WTC11 (cell line): Measurements from ENCODE around the gene C1QC. TPM values are rescaled to one million over a fixed set of nuclear protein-coding genes. Genes with fewer than 3 reads are reported as not detected.

ENCODE experiments used
- ATAC-seq: fragments of 200-7000 bp; cut with Tn5 transposase; 2 replicates; pipeline ENCODE4 v1.10.0; 2021; ENCODE audit warnings: mild to moderate bottlenecking, moderate library complexity
- CTCF ChIA-PET: fragments of 300-600 bp; sonication (Branson Sonifier 250); formaldehyde crosslinking; loops from one replicate; lab custom pipeline; 2021; ENCODE audit warnings: antibody characterized with exemption; lab: Charles Lee
- POLR2A ChIA-PET: fragments of 350-600 bp; sonication (Branson Sonifier 250); formaldehyde crosslinking; loops from one replicate; lab custom pipeline; 2021; ENCODE audit warnings: antibody characterized with exemption; lab: Charles Lee
- DNase-seq: peaks from one replicate; pipeline ENCODE4 v3.0.0; 2021; ENCODE audit warnings: low spot score
- H3K27ac Mint-ChIP-seq: 2 replicates; pipeline ENCODE4 v1.8.0; 2021; ENCODE audit warnings: mixed read lengths
- H3K27me3 Mint-ChIP-seq: 2 replicates; pipeline ENCODE4 v1.8.0; 2021; ENCODE audit warnings: low read depth, mild to moderate bottlenecking, moderate library complexity, mixed read lengths
- H3K36me3 Mint-ChIP-seq: 2 replicates; pipeline ENCODE4 v1.8.0; 2021; ENCODE audit warnings: mixed read lengths
- H3K4me1 Mint-ChIP-seq: 2 replicates; pipeline ENCODE4 v1.8.0; 2022; ENCODE audit warnings: mixed read lengths
- H3K4me3 Mint-ChIP-seq: 2 replicates; pipeline ENCODE4 v1.8.0; 2021; ENCODE audit warnings: mild to moderate bottlenecking, moderate library complexity, mixed read lengths
- H3K9me3 Mint-ChIP-seq: 2 replicates; pipeline ENCODE4 v1.8.0; 2021; ENCODE audit warnings: mixed read lengths
- ATF1 ChIP-seq: sonication (generic); formaldehyde crosslinking; IDR thresholded peaks from 2 replicates; pipeline ENCODE4 v1.8.1; 2023; ENCODE audit warnings: mild to moderate bottlenecking, moderate library complexity, missing genetic modification reagents
- ELF4 ChIP-seq: sonication (generic); formaldehyde crosslinking; IDR thresholded peaks from 2 replicates; pipeline ENCODE4 v1.8.1; 2022; ENCODE audit warnings: low read depth, mild to moderate bottlenecking, moderate library complexity, missing genetic modification reagents
- EMX1 ChIP-seq: fragments of 250-450 bp; sonication (Bioruptor Pico); IDR thresholded peaks from 2 replicates; pipeline ENCODE4 v1.8.0; 2021; ENCODE audit warnings: mild to moderate bottlenecking
- ETV6 ChIP-seq: sonication (generic); formaldehyde crosslinking; IDR thresholded peaks from 2 replicates; pipeline ENCODE4 v1.8.1; 2022; ENCODE audit warnings: mild to moderate bottlenecking, missing genetic modification reagents
- FOXJ3 ChIP-seq: sonication (generic); formaldehyde crosslinking; IDR thresholded peaks from 2 replicates; pipeline ENCODE4 v1.9.0; 2021; ENCODE audit warnings: missing genetic modification reagents, mild to moderate bottlenecking, borderline replicate concordance
- FOXP1 ChIP-seq: sonication (generic); formaldehyde crosslinking; IDR thresholded peaks from 2 replicates; pipeline ENCODE4 v1.8.0; 2022; ENCODE audit warnings: missing genetic modification reagents, mild to moderate bottlenecking, moderate library complexity, borderline replicate concordance
- GABPB1 ChIP-seq: sonication (generic); formaldehyde crosslinking; IDR thresholded peaks from 2 replicates; pipeline ENCODE4 v1.8.1; 2023; ENCODE audit warnings: mild to moderate bottlenecking, missing genetic modification reagents
- GRHL2 ChIP-seq: fragments of 250-450 bp; sonication (Bioruptor Pico); IDR thresholded peaks from 2 replicates; pipeline ENCODE4 v1.8.0; 2022; ENCODE audit warnings: mild to moderate bottlenecking, moderate library complexity; ENCODE audit not compliant: insufficient replicate concordance, severe bottlenecking
- HMGA2 ChIP-seq: fragments of 250-450 bp; sonication (Bioruptor Pico); IDR thresholded peaks from 2 replicates; pipeline ENCODE4 v1.4.0; 2021; ENCODE audit warnings: mild to moderate bottlenecking, moderate library complexity
- JUN ChIP-seq: sonication (generic); formaldehyde crosslinking; IDR thresholded peaks from 2 replicates; pipeline ENCODE4 v1.8.0; 2023; ENCODE audit warnings: mild to moderate bottlenecking, missing genetic modification reagents
- KAT7 ChIP-seq: sonication (generic); formaldehyde crosslinking; IDR thresholded peaks from 2 replicates; pipeline ENCODE4 v1.8.1; 2023; ENCODE audit warnings: missing genetic modification reagents, mild to moderate bottlenecking, borderline replicate concordance
- SMAD3 ChIP-seq: sonication (generic); formaldehyde crosslinking; IDR thresholded peaks from 2 replicates; pipeline ENCODE4 v1.8.0; 2022; ENCODE audit warnings: missing genetic modification reagents, mild to moderate bottlenecking, borderline replicate concordance
- SMAD4 ChIP-seq: sonication (generic); formaldehyde crosslinking; IDR thresholded peaks from 2 replicates; pipeline ENCODE4 v1.8.0; 2022; ENCODE audit warnings: mild to moderate bottlenecking, missing genetic modification reagents
- TEAD1 ChIP-seq: sonication (generic); formaldehyde crosslinking; IDR thresholded peaks from 2 replicates; pipeline ENCODE4 v1.8.0; 2022; ENCODE audit warnings: mild to moderate bottlenecking, missing genetic modification reagents
- ZBTB21 ChIP-seq: sonication (generic); formaldehyde crosslinking; IDR thresholded peaks from 2 replicates; pipeline ENCODE4 v1.8.1; 2023; ENCODE audit warnings: mild to moderate bottlenecking, missing genetic modification reagents, borderline replicate concordance
- ZNF121 ChIP-seq: sonication (generic); formaldehyde crosslinking; IDR thresholded peaks from 2 replicates; pipeline ENCODE4 v1.8.0; 2023; ENCODE audit warnings: missing genetic modification reagents
- ZNF138 ChIP-seq: sonication (generic); formaldehyde crosslinking; conservative IDR thresholded peaks from 2 replicates; pipeline ENCODE4 v1.8.1; 2022; ENCODE audit warnings: mild to moderate bottlenecking, moderate library complexity, missing genetic modification reagents
- ZNF263 ChIP-seq: sonication (generic); formaldehyde crosslinking; IDR thresholded peaks from 2 replicates; pipeline ENCODE4 v1.8.1; 2022; ENCODE audit warnings: low read depth, mild to moderate bottlenecking, moderate library complexity, missing genetic modification reagents
- ZNF396 ChIP-seq: fragments of 250-450 bp; sonication (Bioruptor Pico); IDR thresholded peaks from 2 replicates; pipeline ENCODE4 v1.8.0; 2021; ENCODE audit warnings: mild to moderate bottlenecking, moderate library complexity, borderline replicate concordance
- total RNA-seq: library from RNA; stranded (reverse); gene quantifications from 3 replicates; pipeline ENCODE4 v1.2.3, GENCODE V29; 2021
- TF ChIP-seq, protein P1 (sequence below): sonication (generic); formaldehyde crosslinking; IDR thresholded peaks from 2 replicates; pipeline ENCODE4 v1.8.1; 2023; ENCODE audit warnings: mild to moderate bottlenecking, missing genetic modification reagents, moderate library complexity
- TF ChIP-seq, protein P2 (sequence below): sonication (generic); formaldehyde crosslinking; IDR thresholded peaks from 2 replicates; pipeline ENCODE4 v1.8.1; 2022; ENCODE audit warnings: mild to moderate bottlenecking, moderate library complexity, missing genetic modification reagents
- TF ChIP-seq, protein P3 (sequence below): fragments of 250-450 bp; sonication (Bioruptor Pico); IDR thresholded peaks from 2 replicates; pipeline ENCODE4 v1.9.0; 2021; ENCODE audit warnings: mild to moderate bottlenecking
- TF ChIP-seq, protein P4 (sequence below): sonication (generic); formaldehyde crosslinking; IDR thresholded peaks from 2 replicates; pipeline ENCODE4 v1.8.1; 2022; ENCODE audit warnings: missing genetic modification reagents, borderline replicate concordance
- TF ChIP-seq, protein P5 (sequence below): sonication (generic); formaldehyde crosslinking; IDR thresholded peaks from 2 replicates; pipeline ENCODE4 v1.8.1; 2023; ENCODE audit warnings: mild to moderate bottlenecking, missing genetic modification reagents
- TF ChIP-seq, protein P6 (sequence below): sonication (generic); formaldehyde crosslinking; IDR thresholded peaks from 2 replicates; pipeline ENCODE4 v1.8.1; 2023; ENCODE audit warnings: mild to moderate bottlenecking, missing genetic modification reagents

The C1QC gene
- total RNA-seq, 1 experiment from 2014 or later: 0.28 TPM

DNA sequence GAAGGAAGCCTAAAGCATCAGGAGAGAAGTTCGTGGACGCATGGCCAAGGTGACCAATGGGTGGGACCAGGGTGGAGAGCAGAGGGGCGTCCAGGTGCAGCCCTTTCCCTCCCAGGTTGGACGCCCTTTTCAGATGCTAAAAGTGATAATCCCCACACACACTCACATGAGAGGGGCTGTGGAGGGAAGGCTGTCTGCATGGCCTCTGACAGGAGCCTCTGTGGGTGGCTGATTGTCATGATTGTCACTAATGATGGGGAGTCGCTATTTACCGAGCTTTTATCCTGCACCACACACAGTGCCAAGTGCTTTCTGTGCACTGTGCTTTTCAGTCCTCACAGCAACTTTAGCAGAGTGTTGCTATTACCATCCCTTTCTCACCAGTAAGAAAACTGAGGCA, 34.1 kb upstream of the C1QC start:
- ATAC-seq (no peak), DNase-seq (no peak)
- Mint-ChIP-seq H3K4me3 (no peak overlapping the region), H3K27me3 (peaks cover 13% of the 10 kb centered on the region), H3K4me1 (peaks cover 8% of the 10 kb centered on the region), H3K36me3 (no peaks in the 10 kb centered on the region), H3K9me3 (no peaks in the 10 kb centered on the region), H3K27ac (no peak overlapping the region)
- CTCF ChIA-PET: no interaction called here
- TF ChIP-seq HMGA2 (CRISPR knock-in tag) (no peak), ZNF263 (CRISPR knock-in tag) (no peak), TEAD1 (CRISPR knock-in tag) (no peak)
- POLR2A ChIA-PET: no interaction called here

DNA sequence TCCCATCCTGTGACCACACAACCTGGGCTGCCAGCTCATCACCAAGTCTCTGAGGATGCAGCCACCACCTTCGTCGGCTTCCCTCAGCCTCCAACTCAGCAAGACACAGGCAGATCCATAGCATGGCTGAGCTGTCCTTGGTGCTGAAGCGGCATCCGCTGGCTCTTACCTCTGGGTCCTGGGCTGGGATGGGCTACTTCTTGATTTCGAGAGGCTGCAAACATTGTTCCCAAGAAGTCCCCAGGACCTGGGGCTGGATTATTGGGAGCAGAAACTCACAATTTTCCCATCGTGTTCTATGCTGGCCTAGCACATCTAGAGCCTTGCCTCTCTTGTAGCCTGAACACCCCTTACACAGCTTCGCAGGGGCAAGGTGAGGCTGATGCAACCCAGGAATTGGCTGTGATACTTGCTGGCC, 31.9 kb upstream of the C1QC start:
- Mint-ChIP-seq H3K27me3 (peaks cover 3% of the 10 kb centered on the region; the same call in 1 of the 2 replicates), H3K27ac (no peak overlapping the region), H3K4me1 (peaks cover 8% of the 10 kb centered on the region), H3K36me3 (no peaks in the 10 kb centered on the region), H3K9me3 (no peaks in the 10 kb centered on the region), H3K4me3 (no peak overlapping the region)
- peak; percentile 89 for DNase-seq
- ChIA-PET POLR2A (interaction anchor here (1.0 to 1.3 kb wide), 2 partner anchors 57 to 80 kb away, joined by 3 to 4 read pairs; no protein-coding TSS in a partner anchor), CTCF (interaction anchor here (0.8 to 1.9 kb wide), 4 partner anchors 30 to 261 kb away, joined by 3 to 10 read pairs (median 5); no protein-coding TSS in a partner anchor)
- ATAC-seq: peak; percentile 83
- TF ChIP-seq FOXP1: peak; percentile 97
- TF ChIP-seq, protein P1, sequence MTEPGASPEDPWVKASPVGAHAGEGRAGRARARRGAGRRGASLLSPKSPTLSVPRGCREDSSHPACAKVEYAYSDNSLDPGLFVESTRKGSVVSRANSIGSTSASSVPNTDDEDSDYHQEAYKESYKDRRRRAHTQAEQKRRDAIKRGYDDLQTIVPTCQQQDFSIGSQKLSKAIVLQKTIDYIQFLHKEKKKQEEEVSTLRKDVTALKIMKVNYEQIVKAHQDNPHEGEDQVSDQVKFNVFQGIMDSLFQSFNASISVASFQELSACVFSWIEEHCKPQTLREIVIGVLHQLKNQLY (CRISPR knock-in tag): no peak
- peak; percentile 88; the same call in 1 of the 2 replicates for TF ChIP-seq ZNF138
- no peak for TF ChIP-seq EMX1 (CRISPR knock-in tag)
- TF ChIP-seq, protein P2, sequence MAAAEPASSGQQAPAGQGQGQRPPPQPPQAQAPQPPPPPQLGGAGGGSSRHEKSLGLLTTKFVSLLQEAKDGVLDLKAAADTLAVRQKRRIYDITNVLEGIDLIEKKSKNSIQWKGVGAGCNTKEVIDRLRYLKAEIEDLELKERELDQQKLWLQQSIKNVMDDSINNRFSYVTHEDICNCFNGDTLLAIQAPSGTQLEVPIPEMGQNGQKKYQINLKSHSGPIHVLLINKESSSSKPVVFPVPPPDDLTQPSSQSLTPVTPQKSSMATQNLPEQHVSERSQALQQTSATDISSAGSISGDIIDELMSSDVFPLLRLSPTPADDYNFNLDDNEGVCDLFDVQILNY (CRISPR knock-in tag): no peak
- peak; percentile 89; the same call in 1 of the 2 replicates for TF ChIP-seq ZBTB21 (CRISPR knock-in tag)
- TF ChIP-seq, protein P3, sequence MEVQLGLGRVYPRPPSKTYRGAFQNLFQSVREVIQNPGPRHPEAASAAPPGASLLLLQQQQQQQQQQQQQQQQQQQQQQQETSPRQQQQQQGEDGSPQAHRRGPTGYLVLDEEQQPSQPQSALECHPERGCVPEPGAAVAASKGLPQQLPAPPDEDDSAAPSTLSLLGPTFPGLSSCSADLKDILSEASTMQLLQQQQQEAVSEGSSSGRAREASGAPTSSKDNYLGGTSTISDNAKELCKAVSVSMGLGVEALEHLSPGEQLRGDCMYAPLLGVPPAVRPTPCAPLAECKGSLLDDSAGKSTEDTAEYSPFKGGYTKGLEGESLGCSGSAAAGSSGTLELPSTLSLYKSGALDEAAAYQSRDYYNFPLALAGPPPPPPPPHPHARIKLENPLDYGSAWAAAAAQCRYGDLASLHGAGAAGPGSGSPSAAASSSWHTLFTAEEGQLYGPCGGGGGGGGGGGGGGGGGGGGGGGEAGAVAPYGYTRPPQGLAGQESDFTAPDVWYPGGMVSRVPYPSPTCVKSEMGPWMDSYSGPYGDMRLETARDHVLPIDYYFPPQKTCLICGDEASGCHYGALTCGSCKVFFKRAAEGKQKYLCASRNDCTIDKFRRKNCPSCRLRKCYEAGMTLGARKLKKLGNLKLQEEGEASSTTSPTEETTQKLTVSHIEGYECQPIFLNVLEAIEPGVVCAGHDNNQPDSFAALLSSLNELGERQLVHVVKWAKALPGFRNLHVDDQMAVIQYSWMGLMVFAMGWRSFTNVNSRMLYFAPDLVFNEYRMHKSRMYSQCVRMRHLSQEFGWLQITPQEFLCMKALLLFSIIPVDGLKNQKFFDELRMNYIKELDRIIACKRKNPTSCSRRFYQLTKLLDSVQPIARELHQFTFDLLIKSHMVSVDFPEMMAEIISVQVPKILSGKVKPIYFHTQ (CRISPR knock-in tag): no peak
- TF ChIP-seq, protein P4, sequence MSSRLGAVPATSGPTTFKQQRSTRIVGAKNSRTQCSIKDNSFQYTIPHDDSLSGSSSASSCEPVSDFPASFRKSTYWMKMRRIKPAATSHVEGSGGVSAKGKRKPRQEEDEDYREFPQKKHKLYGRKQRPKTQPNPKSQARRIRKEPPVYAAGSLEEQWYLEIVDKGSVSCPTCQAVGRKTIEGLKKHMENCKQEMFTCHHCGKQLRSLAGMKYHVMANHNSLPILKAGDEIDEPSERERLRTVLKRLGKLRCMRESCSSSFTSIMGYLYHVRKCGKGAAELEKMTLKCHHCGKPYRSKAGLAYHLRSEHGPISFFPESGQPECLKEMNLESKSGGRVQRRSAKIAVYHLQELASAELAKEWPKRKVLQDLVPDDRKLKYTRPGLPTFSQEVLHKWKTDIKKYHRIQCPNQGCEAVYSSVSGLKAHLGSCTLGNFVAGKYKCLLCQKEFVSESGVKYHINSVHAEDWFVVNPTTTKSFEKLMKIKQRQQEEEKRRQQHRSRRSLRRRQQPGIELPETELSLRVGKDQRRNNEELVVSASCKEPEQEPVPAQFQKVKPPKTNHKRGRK (CRISPR knock-in tag): no peak
- TF ChIP-seq GABPB1 (CRISPR knock-in tag): no peak
- 0 out of 2 replicates have a peak, but pooled peaks have one; percentile 73 for TF ChIP-seq JUN (CRISPR knock-in tag)
- TF ChIP-seq ETV6: peak; percentile 89
- 0 out of 2 replicates have a peak, but pooled peaks have one; percentile 31 for TF ChIP-seq ATF1 (CRISPR knock-in tag)
- TF ChIP-seq, protein P5, sequence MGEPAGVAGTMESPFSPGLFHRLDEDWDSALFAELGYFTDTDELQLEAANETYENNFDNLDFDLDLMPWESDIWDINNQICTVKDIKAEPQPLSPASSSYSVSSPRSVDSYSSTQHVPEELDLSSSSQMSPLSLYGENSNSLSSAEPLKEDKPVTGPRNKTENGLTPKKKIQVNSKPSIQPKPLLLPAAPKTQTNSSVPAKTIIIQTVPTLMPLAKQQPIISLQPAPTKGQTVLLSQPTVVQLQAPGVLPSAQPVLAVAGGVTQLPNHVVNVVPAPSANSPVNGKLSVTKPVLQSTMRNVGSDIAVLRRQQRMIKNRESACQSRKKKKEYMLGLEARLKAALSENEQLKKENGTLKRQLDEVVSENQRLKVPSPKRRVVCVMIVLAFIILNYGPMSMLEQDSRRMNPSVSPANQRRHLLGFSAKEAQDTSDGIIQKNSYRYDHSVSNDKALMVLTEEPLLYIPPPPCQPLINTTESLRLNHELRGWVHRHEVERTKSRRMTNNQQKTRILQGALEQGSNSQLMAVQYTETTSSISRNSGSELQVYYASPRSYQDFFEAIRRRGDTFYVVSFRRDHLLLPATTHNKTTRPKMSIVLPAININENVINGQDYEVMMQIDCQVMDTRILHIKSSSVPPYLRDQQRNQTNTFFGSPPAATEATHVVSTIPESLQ (CRISPR knock-in tag): no peak
- peak; percentile 91 for TF ChIP-seq SMAD4 (CRISPR knock-in tag)
- TF ChIP-seq ELF4 (CRISPR knock-in tag): no peak; the same call in 1 of the 2 replicates
- no peak for TF ChIP-seq ZNF396
- TF ChIP-seq KAT7 (CRISPR knock-in tag): no peak
- TF ChIP-seq ZNF121 (CRISPR knock-in tag): no peak
- TF ChIP-seq SMAD3: peak; percentile 97; the same call in 1 of the 2 replicates
- TF ChIP-seq, protein P6, sequence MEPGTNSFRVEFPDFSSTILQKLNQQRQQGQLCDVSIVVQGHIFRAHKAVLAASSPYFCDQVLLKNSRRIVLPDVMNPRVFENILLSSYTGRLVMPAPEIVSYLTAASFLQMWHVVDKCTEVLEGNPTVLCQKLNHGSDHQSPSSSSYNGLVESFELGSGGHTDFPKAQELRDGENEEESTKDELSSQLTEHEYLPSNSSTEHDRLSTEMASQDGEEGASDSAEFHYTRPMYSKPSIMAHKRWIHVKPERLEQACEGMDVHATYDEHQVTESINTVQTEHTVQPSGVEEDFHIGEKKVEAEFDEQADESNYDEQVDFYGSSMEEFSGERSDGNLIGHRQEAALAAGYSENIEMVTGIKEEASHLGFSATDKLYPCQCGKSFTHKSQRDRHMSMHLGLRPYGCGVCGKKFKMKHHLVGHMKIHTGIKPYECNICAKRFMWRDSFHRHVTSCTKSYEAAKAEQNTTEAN (CRISPR knock-in tag): peak; percentile 92; the same call in 1 of the 2 replicates
- no peak for TF ChIP-seq FOXJ3 (CRISPR knock-in tag)
- no peak for TF ChIP-seq GRHL2 (CRISPR knock-in tag)
